Measurements from ENCODE around the gene MACROH2A1.
A peak's percentile ranks its signal among the peaks of the same experiment; 100 is the strongest.

The MACROH2A1 gene

GRCh38 chr5:135437796-135438560 is 38.9 kb upstream of the MACROH2A1 start:
- ATAC-seq: peak; percentile 83
- TF ChIP-seq CSDC2 (CRISPR knock-in tag; IDR thresholded peaks at IDR 0.05): no peak

DNA sequence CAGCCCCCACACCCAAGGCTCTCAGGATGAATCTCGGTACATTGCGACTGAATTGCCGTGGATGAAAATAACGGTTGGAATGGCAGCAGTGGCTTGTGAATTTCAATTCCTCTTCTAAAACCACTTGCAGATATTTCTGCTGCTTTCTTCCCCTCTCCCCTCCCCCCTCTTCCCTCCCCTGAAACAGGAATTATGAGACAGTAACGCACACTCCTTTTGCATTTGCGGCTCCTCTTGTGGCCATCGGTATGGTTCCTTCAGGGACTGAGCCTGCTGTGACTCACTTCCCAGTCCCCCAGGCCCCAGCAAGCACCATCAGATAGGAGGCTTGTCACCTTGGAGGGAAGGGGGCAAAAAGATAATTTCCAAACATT is 38.4 kb upstream of the MACROH2A1 start:
- peak; percentile 19 for ATAC-seq
- no peak for TF ChIP-seq CSRNP3 (CRISPR knock-in tag; IDR thresholded peaks at IDR 0.05)
- TF ChIP-seq, protein P1, sequence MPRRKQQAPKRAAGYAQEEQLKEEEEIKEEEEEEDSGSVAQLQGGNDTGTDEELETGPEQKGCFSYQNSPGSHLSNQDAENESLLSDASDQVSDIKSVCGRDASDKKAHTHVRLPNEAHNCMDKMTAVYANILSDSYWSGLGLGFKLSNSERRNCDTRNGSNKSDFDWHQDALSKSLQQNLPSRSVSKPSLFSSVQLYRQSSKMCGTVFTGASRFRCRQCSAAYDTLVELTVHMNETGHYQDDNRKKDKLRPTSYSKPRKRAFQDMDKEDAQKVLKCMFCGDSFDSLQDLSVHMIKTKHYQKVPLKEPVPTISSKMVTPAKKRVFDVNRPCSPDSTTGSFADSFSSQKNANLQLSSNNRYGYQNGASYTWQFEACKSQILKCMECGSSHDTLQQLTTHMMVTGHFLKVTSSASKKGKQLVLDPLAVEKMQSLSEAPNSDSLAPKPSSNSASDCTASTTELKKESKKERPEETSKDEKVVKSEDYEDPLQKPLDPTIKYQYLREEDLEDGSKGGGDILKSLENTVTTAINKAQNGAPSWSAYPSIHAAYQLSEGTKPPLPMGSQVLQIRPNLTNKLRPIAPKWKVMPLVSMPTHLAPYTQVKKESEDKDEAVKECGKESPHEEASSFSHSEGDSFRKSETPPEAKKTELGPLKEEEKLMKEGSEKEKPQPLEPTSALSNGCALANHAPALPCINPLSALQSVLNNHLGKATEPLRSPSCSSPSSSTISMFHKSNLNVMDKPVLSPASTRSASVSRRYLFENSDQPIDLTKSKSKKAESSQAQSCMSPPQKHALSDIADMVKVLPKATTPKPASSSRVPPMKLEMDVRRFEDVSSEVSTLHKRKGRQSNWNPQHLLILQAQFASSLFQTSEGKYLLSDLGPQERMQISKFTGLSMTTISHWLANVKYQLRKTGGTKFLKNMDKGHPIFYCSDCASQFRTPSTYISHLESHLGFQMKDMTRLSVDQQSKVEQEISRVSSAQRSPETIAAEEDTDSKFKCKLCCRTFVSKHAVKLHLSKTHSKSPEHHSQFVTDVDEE (CRISPR knock-in tag; IDR thresholded peaks at IDR 0.05): no peak
- TF ChIP-seq ZC3H10 (CRISPR knock-in tag; IDR thresholded peaks at IDR 0.05): no peak
- TF ChIP-seq, protein P2, sequence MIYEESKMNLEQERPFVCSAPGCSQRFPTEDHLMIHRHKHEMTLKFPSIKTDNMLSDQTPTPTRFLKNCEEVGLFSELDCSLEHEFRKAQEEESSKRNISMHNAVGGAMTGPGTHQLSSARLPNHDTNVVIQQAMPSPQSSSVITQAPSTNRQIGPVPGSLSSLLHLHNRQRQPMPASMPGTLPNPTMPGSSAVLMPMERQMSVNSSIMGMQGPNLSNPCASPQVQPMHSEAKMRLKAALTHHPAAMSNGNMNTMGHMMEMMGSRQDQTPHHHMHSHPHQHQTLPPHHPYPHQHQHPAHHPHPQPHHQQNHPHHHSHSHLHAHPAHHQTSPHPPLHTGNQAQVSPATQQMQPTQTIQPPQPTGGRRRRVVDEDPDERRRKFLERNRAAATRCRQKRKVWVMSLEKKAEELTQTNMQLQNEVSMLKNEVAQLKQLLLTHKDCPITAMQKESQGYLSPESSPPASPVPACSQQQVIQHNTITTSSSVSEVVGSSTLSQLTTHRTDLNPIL (CRISPR knock-in tag; IDR thresholded peaks at IDR 0.05; ENCODE audit: low read depth): no peak
- TF ChIP-seq BACH2 (CRISPR knock-in tag; IDR thresholded peaks at IDR 0.05; ENCODE audit: borderline replicate concordance): no peak
- no peak for TF ChIP-seq PPARA (CRISPR knock-in tag; IDR thresholded peaks at IDR 0.05; ENCODE audit: borderline replicate concordance)
- TF ChIP-seq TOX (CRISPR knock-in tag; IDR thresholded peaks at IDR 0.05; ENCODE audit: borderline replicate concordance): no peak
- no peak for TF ChIP-seq ZFP30 (CRISPR knock-in tag; IDR thresholded peaks at IDR 0.05)
- TF ChIP-seq ZNF8 (CRISPR knock-in tag; IDR thresholded peaks at IDR 0.05): no peak
- TF ChIP-seq, protein P3, sequence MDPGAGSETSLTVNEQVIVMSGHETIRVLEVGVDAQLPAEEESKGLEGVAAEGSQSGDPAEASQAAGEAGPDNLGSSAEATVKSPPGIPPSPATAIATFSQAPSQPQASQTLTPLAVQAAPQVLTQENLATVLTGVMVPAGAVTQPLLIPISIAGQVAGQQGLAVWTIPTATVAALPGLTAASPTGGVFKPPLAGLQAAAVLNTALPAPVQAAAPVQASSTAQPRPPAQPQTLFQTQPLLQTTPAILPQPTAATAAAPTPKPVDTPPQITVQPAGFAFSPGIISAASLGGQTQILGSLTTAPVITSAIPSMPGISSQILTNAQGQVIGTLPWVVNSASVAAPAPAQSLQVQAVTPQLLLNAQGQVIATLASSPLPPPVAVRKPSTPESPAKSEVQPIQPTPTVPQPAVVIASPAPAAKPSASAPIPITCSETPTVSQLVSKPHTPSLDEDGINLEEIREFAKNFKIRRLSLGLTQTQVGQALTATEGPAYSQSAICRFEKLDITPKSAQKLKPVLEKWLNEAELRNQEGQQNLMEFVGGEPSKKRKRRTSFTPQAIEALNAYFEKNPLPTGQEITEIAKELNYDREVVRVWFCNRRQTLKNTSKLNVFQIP (CRISPR knock-in tag; IDR thresholded peaks at IDR 0.05; ENCODE audit: borderline replicate concordance, low read depth): no peak
- no peak for TF ChIP-seq ARNTL (CRISPR knock-in tag; IDR thresholded peaks at IDR 0.05; ENCODE audit: borderline replicate concordance, low read depth)
- TF ChIP-seq ZFP3 (CRISPR knock-in tag; IDR thresholded peaks at IDR 0.05): no peak

DNA sequence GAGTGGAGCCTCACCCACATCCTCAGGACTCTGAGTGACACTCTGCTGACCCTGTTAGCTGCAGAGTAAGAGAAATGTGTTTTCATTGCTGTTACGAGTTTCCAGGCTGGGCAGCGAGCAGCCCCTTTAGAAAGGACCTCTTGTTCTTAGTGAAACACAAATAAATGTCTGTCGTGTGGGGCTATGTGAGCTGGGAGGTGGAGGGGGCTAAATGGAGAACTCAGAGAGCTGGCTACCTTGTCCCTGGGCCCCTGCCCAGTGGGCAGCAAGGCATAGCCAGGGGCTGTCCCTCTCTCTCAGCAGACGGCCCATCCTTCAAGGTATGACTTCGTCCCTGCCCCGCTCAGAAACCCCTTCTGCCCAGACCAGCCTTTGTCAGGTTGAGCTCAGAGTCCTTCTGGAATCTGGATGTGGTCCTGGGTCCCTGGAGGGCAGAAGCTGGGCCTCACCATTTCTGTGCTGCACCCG is 38.0 kb upstream of the MACROH2A1 start:
- no peak for TF ChIP-seq TOX (CRISPR knock-in tag; IDR thresholded peaks at IDR 0.05; ENCODE audit: borderline replicate concordance)
- no peak for TF ChIP-seq BACH2 (CRISPR knock-in tag; IDR thresholded peaks at IDR 0.05; ENCODE audit: borderline replicate concordance)
- no peak for TF ChIP-seq ARNTL (CRISPR knock-in tag; IDR thresholded peaks at IDR 0.05; ENCODE audit: borderline replicate concordance, low read depth)
- TF ChIP-seq, protein P2 (CRISPR knock-in tag; IDR thresholded peaks at IDR 0.05; ENCODE audit: low read depth): no peak
- TF ChIP-seq ZFP30 (CRISPR knock-in tag; IDR thresholded peaks at IDR 0.05): no peak
- TF ChIP-seq PPARA (CRISPR knock-in tag; IDR thresholded peaks at IDR 0.05; ENCODE audit: borderline replicate concordance): no peak
- no peak for TF ChIP-seq ZNF8 (CRISPR knock-in tag; IDR thresholded peaks at IDR 0.05)
- TF ChIP-seq ESRRG (CRISPR knock-in tag; IDR thresholded peaks at IDR 0.05): no peak
- TF ChIP-seq SNAI2 (CRISPR knock-in tag; IDR thresholded peaks at IDR 0.05): no peak
- TF ChIP-seq ZC3H10 (CRISPR knock-in tag; IDR thresholded peaks at IDR 0.05): no peak
- no peak for TF ChIP-seq OSR1 (CRISPR knock-in tag; IDR thresholded peaks at IDR 0.05)
- TF ChIP-seq ZNF565 (CRISPR knock-in tag; conservative IDR thresholded peaks at IDR 0.05; ENCODE audit: low read depth): no peak
- no peak for TF ChIP-seq ZFP3 (CRISPR knock-in tag; IDR thresholded peaks at IDR 0.05)
- TF ChIP-seq, protein P4, sequence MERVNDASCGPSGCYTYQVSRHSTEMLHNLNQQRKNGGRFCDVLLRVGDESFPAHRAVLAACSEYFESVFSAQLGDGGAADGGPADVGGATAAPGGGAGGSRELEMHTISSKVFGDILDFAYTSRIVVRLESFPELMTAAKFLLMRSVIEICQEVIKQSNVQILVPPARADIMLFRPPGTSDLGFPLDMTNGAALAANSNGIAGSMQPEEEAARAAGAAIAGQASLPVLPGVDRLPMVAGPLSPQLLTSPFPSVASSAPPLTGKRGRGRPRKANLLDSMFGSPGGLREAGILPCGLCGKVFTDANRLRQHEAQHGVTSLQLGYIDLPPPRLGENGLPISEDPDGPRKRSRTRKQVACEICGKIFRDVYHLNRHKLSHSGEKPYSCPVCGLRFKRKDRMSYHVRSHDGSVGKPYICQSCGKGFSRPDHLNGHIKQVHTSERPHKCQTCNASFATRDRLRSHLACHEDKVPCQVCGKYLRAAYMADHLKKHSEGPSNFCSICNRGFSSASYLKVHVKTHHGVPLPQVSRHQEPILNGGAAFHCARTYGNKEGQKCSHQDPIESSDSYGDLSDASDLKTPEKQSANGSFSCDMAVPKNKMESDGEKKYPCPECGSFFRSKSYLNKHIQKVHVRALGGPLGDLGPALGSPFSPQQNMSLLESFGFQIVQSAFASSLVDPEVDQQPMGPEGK (CRISPR knock-in tag; IDR thresholded peaks at IDR 0.05; ENCODE audit: borderline replicate concordance): no peak
- no peak for TF ChIP-seq TCF4 (CRISPR knock-in tag; IDR thresholded peaks at IDR 0.05; ENCODE audit: borderline replicate concordance)
- ATAC-seq: no peak

Data from SK-N-SH treated with all-trans-retinoic acid at 6 μM for 48 hours (cell line).